Glomerular visceral epithelial cell (primary cell): Measurements from ENCODE around the gene TMEM18.
"Not testable (repeated sequence)": the region's sequence is repeated elsewhere in the genome, so short reads cannot be mapped to it uniquely, and the experiment has no call there.

Experiments used
- DNase-seq: peaks from one replicate; pipeline ENCODE4 v3.0.0-alpha.2; 2016; ENCODE audit errors: extremely low spot score

TMEM18 gene

DNA sequence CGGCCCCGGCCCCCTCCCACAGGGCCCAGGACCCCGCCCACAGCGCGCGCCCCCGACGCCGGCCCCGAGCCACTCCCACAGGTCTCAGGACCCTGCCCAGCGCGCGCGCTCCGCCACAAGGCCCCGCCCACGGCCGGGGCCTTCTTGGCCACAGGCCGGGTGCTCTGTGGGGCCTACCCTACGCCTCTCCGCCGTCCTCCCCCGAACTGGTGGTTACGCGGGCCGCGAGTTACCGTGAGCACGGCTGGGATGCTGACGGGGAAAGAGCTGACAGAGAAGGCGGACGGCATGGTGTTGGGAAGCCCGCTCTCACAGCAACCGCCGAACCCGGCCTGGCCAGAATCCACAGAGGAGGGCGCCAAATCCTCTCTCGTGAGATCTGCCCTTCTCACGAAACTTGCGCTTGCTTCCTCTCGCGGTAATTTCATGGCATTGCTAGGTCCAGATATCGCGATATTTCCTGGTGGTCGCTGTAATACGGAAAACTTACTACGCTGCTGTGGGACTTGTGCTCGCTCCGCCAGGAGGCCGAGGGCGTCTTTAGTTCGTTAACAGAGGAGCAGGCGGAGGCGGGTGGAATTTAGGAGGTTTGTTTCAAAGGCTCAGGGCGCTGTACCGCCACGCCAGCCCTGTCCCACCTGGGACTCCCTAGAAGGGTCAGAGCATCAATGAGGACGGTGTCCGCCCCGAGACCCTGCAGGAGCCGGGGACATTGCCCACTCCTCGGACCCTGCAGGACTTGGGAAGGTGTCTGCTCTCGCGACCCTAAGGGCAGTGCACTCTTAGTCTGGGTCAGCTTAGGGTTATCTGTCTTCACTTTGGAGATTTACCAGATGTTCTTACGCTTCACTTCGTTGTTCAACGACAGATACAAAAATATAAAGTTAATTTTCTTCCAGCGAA is at the start of gene TMEM18:
TMEM18 (minus strand) TSS at position 351 of the 903 bp plus-strand sequence; CDS start at position 290, 61 bp downstream.
- DNase-seq = peak; percentile 97

DNA sequence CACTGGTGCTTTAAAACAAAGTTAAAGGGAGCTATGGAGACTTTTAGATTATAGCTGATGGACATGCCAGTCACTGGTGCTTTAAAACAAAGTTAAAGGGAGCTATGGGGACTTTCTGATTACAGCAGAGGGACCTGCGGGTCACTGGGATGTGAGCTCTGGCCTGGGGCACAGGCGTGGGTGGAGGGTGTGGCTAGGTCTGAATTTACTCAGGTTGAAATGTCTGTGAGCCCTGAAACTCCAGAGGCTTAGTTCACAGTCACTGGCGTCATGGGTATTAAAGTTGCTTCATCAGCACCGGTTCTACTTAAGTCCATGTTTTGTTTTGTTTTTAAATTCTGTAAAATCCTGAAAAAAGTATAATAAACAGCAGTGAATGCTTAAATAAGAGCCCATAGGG is 49.0 kb upstream of the TMEM18 start:
- DNase-seq = no peak

DNA sequence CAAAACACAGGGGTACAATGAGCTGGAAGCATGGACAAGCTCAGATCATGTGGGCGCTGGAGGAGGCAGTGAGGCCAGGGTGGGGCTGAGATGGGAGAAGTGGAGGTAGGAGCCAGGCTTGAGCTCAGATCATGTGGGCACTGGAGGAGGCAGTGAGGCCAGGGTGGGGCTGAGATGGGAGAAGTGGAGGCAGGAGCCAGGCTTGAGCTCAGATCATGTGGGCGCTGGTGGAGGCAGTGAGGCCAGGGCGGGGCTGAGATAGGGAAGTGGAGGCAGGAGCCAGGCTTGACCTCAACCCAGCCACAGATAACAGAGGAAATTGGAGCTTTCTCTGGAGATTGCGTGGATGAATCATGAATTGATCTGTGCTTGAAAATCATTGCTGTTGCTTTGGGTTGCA is 48.3 kb upstream of the TMEM18 start:
- DNase-seq = no peak

DNA sequence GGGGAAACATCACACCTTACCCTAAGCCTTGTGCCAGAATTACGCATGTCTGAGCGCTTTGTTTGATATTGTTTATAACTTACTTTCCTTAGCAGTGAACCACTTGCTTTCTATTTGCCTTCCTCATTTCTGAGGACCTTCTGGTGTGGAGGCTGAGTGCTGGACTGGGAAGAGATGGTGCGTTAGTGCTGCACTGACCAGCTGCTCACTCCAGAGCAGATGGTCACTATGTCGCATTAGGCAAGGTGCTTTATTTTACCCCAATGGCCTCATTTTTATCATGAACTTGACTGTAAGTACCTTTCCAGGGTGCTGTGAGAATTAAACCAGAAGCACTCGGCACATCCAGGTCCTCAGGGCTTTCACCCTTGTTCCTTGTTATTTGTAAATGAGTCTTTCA is 46.6 kb upstream of the TMEM18 start:
- DNase-seq = no peak

DNA sequence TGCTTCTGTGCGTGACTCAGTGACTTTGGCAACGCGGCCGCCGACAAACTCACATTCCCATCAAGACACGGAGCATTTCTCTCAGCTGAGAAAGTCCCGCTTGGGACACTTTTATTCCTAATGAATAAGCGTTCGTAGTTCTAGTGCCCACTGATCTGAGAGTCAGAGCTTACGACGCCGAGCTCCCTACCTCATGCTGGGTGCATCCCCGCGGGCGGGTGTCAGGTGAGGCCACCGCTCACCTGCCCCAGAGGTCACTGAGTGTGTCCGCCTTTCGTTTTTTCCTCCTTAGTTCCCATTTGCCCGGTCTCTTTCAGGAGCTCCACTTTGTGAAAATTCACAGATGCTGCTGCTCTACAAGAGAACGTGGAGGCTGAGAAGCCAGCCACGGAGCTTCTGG is 43.6 kb upstream of the TMEM18 start:
- no peak for DNase-seq

DNA sequence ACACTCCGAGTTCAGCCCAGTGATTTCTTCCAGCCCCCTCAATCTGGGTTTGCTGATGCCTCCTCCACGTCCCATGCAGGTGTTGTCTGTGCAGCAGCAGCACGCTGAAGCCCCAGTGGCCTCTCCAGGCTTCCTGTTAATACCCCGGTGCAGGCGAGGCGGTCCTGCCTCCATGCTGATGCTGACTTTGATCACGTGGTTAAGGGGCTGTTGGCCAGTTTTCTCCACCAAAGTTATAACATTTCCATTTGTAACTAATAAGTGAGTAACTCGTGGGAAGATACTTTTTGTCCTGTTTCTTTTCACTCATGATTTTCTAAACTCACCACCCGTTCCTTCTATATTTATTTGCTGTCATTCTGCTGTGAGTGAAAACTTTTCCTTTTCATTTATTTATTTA is 42.5 kb upstream of the TMEM18 start:
- DNase-seq = no peak

DNA sequence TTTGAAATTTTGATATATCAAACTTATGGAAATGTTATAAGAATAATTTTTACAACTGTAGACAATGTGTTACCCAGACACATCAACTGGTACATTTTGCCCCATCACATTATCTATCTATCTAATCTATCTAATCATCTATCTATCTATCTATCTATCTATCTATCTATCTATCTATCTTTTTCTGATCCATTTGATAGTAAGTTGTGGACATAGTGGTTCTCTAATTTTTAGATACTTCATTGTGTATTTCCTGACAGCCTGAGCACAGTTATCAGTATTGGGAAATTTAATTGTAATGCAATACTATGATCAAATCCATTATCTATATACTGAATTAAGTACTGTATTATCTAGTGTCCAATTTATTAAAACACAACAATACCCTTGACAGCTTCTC is 42.0 kb upstream of the TMEM18 start:
- no peak for DNase-seq

DNA sequence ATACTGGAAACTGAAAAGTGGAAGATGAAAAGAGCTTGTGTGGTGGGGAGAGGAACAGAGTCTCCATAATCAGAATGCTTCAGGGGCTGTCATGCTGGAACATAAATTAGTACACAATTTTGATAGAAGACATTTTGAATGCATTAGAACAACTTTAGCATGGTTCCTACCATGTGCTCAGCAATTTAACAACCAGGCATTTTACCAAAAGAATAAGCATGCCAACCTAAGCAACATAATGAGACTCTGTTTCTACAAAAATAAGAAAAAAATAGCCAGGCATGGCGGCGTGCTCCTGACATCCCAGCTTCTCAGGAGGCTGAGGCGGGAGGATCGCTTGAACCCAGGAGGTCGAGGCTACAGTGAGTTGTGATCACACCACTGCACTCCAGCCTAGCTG is 40.5 kb upstream of the TMEM18 start:
- DNase-seq = no peak

DNA sequence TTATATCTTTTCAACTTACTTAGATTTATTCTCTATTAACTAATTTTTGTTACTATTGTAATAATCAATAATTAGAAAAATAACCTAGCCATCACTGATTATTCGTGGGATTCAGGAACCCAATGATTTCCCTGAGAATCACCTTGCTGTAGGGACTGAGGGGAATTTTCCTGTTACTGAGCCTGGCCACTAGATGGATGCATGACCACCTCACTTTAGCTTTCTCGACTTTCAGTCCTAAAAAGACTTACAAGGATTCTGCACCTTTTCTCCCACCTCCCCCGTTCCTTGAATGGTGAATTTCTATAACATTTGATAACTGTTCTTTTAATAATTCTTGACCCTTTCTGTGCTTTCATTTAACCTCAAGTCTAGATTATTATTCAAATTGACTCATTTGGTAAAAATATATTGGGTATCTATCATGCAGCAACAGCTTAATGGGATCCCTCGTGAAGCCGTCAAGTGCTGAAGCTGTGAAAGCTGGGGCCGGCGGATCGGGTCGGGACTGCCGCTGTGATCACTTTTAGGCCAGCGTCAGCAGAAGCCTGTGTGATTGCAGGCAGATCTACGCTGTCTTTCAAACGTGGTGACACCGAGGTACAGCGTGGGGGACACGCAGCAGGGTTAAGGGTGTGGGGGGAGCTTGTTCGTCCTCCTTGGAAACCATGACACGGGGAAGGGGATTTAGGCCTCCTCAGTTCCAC is 38.8 kb upstream of the TMEM18 start:
- DNase-seq = no peak

DNA sequence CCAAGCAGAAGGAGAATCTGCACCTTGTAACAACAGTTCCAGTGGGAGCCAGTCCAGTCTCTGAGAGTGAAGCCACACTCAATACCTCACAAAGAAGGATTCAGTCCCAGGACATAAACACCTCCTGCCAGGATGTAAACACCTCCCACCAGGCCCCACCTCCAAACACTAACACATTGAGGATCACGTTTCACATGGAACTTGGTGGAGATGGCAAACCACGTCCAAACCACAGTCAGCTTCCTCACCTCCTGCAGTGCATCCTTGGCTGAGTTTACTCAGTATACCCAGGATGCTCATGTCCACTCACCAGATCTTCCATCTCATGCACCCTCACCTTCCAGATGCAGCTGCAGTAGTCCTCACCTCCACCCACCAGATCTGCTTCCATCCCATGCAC is 37.8 kb upstream of the TMEM18 start:
- no peak for DNase-seq

DNA sequence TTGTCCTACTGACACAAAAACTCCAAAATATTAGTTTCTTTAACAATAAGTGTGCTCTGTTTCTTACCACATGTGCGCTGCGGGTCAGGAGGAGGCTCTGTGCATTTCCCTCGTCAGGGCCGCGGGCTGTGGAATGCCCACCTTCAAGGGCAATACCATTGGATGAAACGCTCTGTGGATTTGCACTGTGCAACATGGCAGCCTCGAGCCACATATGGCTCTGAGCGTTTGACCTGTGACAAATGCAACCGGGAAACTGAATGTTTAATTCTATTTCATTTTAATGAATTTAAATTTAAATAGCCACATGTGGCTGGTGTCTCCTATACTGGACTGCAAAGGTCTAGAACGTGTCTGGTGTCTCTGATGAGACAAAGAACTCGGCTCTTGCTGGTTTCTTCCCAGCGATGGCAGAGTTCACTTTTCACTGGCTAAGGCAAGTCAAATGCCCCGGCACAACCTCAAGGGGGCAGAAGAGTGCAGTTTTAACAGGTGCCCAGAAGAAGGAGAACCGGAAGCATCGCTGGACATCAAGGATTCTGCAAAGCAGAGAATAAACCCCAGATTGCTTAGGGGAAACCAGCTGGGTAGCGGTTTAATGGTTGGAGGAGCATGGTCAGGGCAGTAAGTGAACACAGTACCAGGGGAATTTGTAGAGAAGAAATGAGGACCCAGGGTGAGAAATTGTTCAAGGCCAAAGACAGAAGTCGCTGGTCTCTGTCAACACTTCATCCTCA is 37.0 kb upstream of the TMEM18 start:
- peak; percentile 52 for DNase-seq

DNA sequence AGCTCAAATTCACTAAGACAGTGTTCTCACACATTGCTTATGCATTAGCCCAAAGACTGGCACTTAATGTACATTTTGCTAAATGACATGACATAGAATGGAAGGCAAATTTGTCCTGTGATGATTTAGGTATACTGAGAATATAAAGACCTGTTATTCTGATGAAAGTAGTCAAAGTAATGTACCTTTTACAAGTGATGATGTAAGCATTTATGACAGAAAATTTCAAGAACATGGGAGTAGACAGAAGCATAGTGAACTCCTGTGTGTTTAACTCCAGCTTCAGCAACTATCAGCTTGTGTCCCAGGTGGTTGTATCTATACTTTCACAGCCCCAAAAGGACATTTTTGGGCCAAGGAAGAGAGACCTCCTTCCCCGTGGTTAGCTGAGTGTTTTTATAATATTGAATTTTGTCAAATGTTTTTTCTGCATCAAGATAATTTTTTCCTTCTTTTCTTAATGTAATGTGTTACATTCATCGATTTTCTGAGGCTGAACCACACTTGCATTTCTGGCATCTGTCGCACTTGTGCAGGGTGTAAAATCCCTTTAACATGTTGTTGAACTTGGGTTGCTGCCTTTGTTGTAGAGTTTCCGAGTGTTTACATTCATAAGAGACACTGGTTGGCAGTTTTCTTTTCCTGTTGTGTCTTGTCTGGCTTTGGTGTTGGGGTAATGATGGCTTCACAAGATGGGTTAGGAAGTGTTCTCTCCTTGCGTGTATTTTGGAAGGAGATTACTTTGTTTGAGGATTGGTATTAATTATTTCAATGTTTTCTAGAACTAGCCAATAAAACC is 33.9 kb upstream of the TMEM18 start:
- DNase-seq = no peak

DNA sequence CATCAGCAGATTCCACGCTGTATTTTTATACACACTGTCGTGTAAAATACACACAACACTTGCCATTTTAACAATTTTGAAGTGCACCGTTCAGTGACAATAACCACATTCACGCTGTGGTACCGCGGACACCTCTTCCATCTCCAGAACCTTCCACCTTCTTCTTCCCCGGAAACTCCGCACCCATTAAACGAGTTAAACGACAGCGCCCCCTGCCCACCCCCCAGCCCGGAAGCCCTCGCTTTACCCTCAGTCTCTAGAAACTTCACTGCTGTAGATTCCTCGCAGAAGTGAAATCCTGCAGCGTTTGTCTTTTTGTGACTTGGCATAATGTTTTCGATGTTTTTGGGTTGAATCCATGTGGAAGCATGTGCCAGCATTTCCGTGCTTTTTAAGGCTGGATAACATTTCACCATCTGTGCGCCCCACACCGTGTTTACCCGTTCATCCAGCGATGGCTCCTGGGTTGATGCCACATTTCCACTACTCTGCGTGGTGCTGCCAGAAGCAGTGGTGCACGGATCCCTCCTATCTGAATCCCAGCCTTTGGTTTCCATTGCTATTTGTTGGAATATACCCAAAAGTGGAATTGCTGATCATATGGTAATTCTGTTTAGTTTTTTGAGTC is 32.0 kb upstream of the TMEM18 start:
- no peak for DNase-seq

DNA sequence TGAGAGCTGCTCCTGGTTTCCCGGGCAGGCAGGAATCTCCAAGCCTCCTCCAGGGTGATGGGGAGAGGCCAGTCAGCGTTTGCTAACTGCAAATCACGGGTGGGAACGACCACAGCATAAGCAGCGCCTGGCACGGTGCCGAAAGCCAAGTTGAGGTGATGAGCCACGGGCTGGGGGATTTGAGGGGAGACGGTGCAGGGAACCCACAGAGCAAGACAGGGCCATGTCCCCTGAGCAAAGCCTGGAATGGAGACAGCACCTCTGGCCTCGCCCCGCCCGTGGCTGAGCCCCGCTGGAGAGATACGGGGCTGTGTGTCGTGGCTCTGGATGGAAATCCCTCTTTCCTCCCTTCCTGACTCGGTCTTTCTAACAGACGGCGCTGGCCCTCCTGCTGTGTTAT is 31.5 kb upstream of the TMEM18 start:
- no peak for DNase-seq

DNA sequence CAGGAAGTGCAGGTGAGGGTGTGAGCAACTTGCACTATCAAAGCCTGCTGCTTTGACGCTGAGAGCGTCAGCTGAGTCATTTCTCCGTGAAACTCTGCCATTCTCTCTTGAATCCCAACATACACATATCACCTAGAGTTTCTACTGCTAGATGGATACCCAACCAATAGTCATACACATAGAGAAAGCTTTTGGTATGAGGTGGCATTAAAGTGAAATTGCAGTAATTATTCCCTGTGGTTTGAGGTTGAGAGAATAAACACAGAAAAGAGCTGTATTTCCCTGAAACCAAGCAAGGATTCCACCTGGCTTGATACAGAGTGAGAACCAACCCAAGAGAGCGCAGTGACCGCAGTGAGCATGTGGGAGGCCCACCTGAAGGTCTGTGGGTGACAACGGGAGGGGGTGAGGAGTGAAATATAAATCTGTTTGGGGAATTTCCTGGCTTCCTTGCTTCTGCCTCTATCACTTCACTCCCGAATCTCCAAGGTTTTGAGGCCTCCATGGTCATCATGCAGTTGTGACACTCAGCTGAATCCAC is 28.8 kb upstream of the TMEM18 start:
- no peak for DNase-seq

DNA sequence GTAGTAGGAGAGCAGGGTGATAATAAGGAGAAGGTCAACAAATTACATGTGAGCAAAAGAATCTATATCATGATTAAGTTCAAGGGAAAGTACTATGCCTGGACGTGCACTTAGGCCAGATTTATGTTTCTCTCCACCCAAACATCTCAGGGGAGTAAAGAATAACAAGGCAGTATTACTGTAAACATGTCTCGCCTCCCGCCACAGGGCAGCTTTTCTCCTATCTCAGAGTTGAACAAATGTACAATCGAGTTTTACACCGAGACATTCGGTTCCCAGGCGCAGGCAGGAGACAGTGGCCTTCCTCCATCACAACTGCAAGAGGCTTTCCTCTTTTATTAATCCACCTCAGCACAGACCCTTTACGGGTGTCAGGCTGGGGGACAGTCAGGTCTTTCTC is 25.6 kb upstream of the TMEM18 start:
- DNase-seq = not testable (repeated sequence)

DNA sequence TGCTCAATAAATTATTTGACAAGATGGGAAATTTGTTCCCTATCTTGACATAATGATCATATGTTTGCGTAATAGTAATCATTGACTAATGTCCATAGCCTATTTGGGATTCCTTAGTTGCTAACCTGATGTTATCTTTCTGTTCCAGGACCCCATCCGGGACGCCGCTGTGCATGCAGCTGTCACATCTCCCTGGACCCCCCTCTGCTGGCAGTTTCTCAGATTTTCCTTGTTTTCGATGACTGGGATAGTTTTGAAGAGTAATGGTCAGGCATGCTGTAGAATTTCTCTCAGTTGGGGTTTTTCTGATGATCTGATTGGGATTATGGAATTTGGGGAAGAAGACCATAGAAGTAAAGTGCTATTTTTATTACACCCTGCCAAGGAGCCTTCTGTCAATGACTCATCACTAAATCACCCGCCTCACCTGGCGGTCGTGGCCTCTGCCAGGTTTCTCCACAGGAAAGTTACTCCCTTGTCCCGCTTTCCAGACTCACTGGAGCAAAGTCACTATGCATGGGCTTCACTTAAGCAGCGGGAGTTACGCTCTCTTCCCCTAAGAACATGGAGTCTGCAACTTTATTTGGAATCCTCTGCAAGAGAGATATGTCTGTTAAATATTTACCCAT is 19.9 kb upstream of the TMEM18 start:
- no peak for DNase-seq

DNA sequence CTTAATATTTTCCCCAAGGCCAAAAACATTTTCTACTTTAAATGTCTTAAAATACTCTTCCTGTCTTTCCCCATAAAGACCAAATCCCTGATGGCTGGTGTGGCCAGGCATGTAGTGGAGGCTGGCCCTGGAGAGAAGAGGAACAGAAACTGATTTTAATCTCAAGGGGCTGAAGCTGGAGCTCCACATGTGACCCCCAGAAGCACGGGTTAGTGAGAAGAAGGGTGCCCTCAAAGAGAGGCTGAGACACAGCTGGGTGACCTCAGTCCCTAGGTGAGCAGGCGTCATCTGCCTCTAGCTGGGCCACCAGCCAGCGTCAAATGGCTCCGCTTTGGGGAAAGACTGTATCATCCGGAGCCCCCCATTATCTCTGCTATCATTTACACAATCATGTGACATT is 19.3 kb upstream of the TMEM18 start:
- DNase-seq = no peak

DNA sequence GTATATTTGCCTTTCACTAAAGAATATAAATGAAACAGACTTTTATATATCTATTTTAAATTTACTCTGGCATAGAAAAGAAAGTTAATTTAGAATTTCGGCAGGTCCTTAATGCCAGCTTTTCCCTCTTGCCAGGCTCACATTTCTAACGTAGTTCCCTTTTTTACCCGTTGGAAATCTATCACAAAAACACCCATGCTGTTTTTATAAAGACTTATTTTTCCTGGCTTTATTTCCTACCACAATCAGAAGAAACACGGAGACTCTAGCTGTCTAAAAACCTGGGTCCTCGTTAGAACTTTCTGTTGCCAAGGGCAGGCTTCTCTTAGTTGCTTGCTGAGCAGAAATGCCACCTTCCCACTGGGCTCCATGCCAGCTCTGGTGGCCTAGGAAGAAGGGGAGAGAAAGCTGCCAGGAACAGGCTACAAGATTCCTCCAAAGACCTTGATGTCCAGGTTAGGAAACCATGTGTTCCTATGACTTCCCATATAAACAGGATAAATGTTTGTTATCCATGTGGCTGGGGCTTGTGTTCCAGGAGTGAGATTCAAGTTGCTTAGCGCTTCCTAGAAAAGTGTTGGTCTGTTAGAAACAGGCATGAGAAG is 17.8 kb upstream of the TMEM18 start:
- no peak for DNase-seq

DNA sequence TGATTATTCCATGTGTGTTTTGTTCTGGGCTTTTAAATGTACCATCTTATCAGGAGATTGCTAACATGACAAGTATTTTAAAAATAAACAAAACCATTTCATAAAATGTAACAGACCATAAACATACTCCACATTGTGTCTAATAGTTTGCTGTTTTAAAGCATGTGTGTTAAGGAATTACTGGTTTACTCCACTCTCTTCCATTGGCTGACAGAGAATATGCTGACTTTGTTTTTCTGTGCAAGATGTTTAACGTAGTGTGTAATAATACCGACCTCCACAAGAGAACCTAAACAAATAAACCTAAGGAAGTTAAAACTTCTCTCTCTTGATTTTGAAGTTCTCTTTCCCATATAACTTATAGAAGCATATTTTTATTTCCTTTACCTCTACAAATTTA is 17.0 kb upstream of the TMEM18 start:
- no peak for DNase-seq
